ENCODE measurements around the gene JAK2.
"Not testable (repeated sequence)": the region's sequence is repeated elsewhere in the genome, so short reads cannot be mapped to it uniquely, and the experiment has no call there.

Gene JAK2

DNA sequence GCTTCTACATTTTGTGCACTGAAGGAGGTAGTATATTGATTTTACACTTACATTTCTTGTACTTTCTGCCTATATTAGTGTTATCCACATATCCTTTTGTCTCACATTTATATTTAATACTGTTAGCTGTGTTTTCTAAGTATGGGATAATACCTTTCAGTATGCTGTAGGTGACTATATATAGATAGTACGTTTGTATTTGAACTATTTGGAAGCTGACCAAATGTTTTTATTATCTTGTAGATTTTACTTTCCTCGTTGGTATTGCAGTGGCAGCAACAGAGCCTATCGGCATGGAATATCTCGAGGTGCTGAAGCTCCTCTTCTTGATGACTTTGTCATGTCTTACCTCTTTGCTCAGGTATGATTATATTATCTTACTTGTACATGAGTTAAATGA lies 59.1 kb downstream of the JAK2 start:
- no peak for DNase-seq

DNA sequence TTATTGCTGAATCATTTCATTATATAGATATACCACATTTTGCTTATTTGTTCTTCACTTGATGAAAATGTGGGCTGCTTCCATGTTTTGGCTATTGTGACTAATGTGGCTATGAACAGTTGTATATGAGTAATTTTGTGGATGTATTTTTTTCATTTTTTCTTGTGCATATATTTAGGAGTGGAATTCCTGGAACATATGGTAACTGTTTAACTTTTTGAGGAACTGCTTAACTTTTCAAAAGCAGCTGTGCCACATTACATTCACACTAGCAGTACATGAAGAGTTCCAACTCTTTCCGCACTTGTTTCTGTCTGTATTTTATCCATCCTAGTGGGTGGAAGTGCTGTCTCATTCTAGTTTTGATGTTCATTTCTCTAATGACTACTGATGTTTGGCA lies 67.8 kb downstream of the JAK2 start:
- no peak for DNase-seq

DNA sequence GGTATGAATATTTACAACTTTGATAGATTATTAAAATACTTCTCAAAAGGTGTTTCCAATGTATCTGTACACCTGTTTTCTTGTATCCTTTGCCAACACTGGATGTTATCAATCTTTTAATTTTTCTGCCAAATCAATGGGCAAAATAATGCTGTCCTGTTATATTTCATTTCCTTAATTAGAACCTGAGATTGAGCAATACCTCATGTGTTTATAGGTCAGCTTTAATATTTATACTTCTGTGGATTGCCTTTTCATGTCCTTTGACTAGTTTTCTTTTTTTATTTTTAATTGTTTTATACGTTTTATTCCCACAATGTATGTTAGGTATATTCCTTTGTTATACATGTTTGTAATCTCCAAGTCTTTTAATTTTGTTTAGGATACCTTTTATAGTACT lies 77.6 kb downstream of the JAK2 start:
- no peak for DNase-seq

DNA sequence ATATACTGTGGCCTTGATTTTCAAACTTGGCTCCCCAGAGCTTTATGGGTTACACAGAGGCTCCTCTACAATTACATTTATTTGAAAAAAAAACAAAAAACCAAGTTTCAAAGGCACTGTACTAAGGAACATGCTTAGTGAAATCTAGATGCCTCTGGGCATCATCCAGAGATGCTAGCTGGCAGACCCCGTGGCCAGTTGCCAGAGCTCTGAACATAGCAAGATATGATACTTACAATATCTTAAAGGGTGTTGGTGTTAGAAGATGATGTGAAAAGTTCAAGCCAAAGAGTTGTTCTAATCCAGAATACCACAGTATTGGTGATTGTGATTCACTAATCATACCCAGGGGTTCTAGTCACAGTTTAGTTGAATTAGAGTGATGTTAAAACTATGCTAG lies 87.8 kb downstream of the JAK2 start:
- no peak for DNase-seq

DNA sequence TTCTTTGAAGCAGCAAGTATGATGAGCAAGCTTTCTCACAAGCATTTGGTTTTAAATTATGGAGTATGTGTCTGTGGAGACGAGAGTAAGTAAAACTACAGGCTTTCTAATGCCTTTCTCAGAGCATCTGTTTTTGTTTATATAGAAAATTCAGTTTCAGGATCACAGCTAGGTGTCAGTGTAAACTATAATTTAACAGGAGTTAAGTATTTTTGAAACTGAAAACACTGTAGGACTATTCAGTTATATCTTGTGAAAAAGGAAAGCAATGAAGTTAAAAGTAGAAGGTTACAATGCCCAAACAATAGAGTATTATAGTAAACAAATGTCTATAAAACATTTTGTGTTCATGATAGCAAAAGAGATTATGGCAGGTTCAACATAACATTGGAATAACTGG lies 88.6 kb downstream of the JAK2 start:
- no peak for DNase-seq

DNA sequence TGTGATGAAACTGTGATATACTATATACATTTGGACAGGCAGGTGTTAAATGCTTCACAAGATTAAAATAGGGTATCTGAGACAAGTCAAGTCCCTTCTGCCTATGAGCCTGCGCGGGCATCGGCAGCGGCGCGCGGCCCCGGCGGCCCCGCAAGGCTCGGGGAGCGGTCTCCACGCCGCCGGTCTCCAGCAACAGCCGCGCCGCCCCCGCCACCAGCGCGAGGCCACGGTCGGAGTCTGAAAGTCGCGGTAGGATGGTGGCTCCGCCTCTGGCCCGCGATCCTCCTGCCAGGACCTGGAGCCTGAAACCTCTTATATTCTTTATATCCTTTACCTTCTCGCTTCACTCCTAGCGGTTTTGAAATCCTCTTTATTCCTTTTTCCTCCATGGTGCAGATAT lies 100.9 kb downstream of the JAK2 start:
- DNase-seq, result no peak

DNA sequence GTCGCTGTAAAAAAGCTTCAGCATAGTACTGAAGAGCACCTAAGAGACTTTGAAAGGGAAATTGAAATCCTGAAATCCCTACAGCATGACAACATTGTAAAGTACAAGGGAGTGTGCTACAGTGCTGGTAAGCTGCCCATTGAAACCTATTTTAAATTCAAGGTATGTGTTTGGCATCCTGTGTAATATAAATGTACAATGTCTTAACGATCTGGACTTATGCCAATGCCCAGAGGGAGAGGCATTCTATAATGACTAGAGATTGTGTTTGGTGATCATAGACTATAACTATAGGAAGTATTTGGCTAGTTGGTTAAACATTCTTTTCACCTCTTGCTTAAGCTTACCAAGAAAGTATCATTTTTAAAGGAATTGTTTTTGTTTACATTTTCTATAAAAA lies 104.7 kb downstream of the JAK2 start:
- DNase-seq, result no peak

DNA sequence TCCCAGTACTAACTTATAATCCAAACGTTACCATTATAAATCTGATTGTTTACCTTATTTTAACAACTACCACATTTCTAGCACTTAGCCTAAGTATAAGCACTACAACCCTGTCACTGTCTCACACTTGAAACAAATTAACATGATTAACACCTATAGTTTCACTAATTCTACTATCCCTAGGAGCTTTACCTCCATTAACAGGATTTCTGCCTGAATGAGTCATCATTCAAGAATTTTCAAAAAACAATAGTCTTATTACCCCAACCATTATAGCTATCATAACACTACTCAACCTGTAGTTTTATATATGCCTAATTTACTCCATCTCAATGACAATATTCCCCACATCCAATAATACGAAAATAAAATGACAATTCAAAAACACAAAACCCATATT lies 110.7 kb downstream of the JAK2 start:
- no peak for DNase-seq

DNA sequence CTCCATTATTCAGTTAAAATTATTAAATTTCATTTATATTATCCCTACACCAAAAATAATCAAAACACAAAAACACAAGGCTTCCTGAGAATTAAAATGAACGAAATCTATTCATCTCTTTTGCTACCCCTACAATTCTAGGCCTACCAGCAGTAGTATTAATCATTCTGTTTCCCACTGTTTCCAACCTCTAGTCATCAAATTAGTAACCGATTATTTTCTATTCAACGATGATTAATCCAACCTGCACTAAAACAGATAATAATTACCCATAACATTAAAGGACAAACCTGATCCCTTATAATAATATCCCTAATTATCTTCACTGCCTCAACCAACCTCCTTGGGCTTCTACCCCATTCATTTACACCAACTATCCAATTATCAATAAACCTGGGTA lies 114.4 kb downstream of the JAK2 start:
- DNase-seq, result no peak

DNA sequence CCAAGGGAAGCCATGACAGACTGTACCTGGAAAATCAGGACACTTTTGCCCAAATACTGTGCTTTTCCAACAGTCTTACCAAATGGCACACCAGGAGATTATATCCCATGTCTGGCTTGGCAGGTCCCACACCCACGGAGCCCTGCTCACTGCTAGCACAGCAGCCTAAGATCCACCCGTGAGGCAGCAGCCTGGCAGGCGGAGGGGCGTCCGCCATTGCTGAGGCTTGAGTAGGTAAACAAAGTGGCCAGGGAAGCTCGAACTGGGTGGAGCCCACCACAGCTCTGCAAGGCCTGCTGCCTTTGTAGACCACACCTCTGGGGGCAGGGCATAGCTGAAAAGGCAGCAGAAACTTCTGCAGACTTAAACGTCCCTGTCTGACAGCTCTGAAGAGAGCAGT lies 116.1 kb downstream of the JAK2 start:
- not testable (repeated sequence) for DNase-seq

DNA sequence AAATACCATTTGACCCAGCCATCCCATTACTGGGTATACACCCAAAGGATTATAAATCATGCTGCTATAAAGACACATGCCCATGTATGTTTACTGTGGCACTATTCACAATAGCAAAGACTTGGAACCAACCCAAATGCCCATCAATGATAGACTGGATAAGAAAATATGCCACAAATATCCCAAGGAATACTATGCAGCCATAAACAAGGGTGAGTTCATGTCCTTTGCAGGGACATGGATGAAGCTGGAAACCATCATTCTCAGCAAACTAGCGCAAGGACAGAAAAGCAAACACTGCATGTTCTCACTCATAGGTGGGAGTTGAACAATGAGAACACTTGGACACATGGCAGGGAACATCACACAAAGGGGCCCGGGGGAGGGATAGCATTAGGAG lies 121.4 kb downstream of the JAK2 start:
- not testable (repeated sequence) for DNase-seq

DNA sequence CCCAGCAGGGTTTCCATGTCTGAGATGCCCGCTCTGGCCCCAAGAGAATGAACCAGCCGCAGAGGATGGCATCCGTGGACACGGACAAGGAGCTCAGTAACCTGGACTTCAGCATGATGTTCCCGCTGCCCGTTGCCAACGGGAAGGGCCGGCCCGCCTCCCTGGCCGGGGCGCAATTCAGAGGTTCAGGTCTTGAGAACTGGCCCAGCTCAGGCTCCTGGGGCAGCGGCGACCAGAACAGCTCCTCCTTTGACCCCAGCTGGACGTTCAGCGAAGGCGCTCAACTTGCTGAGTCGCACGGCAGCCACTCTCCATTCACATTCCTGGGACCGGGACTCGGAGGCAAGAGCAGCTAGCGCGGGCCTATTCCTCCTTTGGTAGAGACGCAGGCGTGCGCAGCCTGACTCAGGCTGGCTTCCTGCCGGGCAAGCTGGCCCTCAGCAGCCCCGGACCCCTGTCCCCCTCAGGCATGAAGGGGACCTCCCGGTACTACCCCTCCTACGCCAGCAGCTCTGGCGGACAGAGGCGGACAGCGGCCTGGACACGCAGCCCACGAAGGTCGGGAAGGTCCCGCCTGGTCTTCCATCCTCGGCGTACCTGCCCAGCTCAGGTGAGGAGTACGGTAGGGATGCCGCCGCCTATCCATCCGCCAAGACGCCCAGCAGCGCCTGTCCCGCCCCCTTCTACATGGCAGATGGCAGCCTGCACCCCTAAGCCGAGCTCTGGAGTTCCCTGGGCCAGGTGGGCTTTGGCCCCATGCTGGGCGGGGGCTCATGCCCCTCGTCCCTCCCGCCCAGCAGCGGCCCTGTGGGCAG lies 126.0 kb downstream of the JAK2 start:
- DNase-seq, result no peak

DNA sequence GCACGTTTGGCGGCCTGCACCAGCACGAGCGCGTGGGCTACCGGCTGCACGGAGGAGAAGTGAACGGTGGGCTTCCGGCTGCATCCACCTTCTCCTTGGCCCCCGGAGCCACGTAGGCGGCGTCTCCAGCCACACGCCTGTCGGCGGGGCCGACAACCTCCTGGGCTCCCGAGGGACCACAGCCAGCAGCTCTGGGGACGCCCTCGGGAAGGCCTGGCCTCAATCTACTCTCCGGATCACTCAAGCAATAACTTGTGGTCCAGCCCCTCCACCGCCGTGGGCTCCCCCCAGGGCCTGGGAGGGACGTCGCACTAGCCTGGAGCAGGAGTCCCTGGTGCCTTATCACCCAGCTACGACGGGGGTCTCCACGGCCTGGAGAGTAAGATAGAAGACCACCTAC lies 126.6 kb downstream of the JAK2 start:
- DNase-seq, result no peak

DNA sequence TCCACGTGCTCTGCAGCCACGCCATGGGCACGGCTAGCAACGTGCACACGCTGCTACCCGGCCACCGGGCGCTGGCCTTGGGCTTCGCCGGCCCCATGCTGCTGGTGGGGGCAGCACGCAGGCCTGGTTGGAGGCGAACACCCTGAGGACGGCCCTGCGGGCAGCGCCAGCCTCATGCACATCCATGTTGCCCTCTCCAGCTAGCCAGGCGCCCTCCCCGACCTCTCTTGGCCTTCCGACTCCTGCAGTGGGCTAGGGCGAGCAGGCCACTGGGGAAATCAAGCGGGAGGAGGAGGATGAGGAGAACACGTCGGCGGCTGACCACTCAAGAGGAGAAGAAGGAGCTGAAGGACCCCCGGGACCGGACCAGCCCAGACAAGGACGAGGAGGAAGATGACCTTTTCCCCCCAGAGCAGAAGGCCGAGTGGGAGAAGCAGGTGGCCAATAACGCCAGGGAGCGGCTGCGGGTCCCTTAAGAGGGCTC lies 127.1 kb downstream of the JAK2 start:
- DNase-seq, result no peak

DNA sequence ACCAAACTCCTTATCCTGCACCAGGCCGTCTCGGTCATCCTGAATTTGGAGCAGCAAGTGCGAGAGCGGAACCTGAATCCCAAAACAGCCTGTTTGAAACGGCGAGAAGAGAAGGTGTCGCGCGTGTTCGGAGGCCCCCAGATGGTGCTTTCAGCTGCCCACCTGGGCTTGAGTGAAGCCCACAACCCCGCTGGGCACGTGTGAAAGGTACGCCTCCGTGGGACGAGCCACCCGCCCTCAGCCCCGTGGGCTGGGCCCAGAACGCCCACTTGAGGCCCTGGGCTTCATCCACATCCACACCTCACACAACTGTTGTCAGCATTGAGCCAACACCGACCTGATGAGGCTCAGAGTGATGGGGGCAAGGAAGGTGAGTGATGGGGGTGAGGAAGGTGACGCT lies 127.6 kb downstream of the JAK2 start:
- no peak for DNase-seq

DNA sequence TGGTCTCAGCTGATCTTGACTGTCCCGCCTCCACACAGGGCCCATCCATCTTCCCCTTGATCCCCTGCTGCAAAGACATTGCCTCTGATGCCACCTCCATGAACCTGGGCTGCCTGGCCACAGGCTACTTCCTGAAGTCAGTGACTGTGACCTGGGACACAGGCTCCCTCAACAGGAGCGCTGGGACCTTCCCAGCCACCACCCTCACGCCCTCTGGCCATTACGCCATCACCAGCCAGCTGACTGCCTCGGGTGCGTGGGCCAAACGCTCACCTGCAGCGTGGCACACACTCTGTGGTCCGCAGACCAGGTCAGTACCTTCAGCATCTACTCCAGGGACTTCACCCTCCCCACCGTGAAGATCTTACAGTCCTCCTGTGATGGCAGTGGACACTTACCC lies 128.5 kb downstream of the JAK2 start:
- no peak for DNase-seq

DNA sequence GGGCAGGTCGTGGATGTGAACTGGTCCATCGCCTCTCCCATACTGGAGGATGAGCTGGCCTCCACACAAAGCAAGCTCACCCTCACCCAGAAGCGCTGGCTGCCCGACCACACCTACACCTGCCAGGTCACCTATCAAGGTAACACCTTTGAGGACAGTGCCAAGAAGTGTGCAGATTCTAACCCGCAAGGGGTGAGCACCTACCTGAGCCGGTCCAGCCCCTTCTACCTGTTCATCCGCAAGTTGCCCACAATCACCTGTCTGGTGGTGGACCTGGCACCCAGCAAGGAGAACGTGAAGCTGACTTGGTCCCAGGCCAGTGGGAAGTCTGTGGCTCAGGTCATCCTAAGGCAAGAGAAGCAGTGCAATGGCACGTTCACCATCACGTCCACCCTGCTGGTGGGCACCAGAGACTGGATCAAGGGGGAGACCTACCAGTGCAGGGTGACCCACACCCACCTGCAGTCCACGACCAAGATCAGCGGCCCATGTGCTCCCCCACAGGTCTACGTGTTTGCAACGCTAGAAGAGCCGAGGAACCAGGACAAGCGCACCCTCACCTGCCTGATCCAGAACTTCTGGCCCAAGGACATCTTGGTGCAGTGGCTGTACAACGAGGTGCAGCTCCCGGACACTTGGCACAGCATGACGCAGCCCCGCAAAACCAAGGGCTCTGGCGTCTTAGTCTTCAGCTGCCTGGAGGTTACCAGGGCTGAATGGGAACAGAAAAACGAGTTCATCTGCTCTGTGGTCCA lies 129.1 kb downstream of the JAK2 start:
- no peak for DNase-seq

DNA sequence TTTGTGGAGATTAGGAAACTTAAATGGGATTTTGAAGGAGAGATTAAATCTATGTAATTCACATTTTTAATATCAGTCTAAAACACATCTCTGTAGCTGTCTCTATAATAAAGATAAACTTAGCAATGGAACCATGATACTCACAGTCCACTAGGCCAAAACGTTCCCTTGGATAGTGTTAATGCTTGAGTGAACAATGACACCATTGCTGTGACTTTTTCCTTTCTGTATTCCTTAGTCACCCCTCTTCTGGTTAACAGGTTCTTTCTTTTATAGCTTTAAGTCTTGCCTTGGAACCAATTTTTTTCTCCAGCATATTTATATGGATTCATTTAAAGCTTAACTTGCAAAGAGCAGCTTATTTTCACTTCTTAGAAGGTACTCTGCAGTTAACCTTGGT lies 137.0 kb downstream of the JAK2 start:
- no peak for DNase-seq

DNA sequence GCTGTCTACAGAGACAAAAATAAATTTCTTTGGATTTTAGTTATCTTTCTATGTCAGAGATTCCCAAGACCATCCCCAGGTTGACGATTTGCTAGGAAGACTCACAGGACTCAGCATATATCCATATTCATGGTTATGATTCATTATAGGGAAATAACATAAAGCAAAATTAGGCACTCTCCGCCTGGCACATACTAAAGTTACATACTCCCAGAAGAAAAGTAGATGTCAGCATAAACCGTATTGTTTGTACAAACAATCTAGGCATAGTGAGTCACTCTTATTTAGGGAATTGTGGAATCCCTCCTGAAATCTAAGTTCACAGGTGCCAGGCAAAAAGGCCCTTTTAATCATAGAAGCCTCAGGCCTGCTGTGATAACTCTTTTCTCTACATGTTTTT lies 137.4 kb downstream of the JAK2 start:
- no peak for DNase-seq

DNA sequence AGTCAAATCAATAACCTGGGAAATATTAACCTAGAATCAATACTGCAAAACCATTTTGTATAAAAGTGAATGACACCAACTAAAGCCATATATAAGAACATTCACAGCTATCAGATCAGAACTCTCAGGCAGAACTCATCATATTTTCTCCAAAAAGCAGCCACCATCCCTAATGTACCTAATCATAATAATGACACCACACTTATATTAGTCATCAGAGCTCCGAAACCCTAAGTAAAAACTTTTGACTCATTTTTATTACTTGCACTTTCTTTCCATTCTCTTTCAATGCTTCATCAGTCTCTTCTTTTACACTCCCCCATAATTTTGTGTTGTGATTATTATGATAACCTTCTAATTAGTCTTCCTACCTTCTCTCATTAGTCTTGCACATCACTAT lies 155.1 kb downstream of the JAK2 start:
- no peak for DNase-seq

DNA sequence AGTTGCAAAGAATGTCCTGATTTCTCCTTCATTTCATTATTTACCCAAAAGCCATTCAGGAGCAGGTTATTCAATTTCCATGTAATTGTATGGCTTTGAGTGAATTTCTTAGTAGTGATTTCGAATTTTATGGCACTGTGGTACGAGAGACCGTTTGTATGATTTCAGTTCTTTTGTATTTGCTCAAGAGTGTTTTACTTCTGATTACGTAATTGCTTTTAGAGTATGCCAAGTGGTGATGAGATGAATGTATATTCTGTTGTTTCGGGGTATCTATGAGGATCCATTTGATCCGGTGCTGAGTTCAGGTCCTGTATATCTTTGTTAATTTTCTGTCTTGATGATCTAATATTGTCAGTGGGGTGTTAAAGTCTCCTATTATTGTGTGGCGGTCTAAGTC lies 159.1 kb downstream of the JAK2 start:
- DNase-seq, result no peak

DNA sequence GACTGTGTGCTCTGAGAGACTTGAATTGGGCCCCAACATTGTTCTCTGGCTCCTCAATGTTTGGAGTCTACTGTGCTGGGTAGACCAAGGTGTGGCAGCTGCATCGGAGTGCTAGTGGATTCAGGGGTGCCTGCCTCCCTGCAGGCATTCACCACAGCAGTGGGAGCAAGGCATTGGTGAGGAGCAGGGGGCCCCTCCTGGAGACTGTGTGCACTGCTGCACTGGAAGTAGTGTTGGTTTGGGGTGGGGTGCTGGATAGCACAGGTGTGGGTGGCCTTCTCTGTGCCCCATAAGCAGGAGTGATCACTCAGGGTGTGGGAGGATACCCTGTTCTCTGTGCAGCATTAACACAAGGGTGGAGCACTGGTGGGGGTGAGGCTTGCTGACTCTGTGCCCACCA lies 161.2 kb downstream of the JAK2 start:
- no peak for DNase-seq
